Measurements from ENCODE around the gene RDH12. TPM values are rescaled to one million over a fixed set of nuclear protein-coding genes. Genes with fewer than 3 reads are reported as not detected.

Gene RDH12
- total and polyA plus RNA-seq, 2 donors: 0.24 to 3.4 TPM

DNA sequence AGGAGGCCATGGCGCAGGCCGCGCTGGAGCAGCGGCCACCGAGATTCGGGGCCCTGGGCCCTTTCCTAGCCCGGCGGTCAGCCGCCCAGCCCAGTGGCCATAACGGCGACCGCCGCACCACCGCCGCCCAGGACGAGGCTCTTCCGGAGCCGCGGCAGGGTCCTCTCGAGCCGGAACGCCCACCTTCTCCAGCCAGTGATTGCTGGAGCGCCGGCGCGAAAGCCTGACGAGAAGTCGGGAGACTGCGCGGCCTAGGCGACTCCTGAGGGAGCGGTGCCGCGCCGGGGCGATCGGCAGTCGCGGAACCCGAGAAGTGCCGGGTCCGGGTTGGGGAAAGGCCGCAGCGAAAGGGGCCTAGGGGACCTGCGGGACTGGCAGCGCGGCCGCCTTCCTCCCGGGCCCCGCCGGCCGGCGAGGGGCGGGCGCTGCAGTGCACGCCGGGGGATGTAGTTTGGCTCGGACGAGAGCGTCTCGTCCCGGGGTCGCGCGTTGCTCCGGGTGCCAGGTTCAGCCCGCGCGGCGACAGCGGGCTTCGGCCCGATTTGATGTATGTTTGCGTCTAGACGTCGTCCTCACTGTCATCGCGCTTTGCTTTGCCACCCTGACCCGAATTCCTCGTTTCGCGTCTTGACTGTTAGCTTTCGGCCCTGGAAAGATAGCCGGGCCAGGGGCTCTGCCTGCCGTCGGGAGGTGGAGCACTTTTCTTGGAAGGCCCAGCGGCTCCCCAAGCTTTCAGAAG lies 27.0 kb upstream of the RDH12 start, which contains the start of gene VTI1B:
Gene VTI1B, minus strand, starts transcription at position 153 of the 739 bp plus-strand sequence. Its CDS starts 143 bp downstream, at position 10.
- under 1% methylated on average over 87 of the region's 87 CpGs for WGBS
- Histone ChIP-seq H3K9me3 (ENCODE audit: control insufficient read depth in 2 of 2, insufficient read depth in 1 of 2, low read length in 1 of 2) (no peaks in the 10 kb centered on the region), H3K27ac (ENCODE audit: low read depth in 1 of 2, low read length in 1 of 2) (peak within 1 kb of the TSS; percentile 90 to 98), H3K4me1 (ENCODE audit: control insufficient read depth in 2 of 2, insufficient read depth in 2 of 2, low read length in 2 of 2) (peaks cover 6 to 21% of the 10 kb centered on the region in 2 donors), H3K27me3 (ENCODE audit: control insufficient read depth in 2 of 2, insufficient read depth in 1 of 2, low read length in 1 of 2) (no peaks in the 10 kb centered on the region), H3K36me3 (ENCODE audit: control insufficient read depth in 2 of 2, insufficient read depth in 2 of 2, low read length in 1 of 2) (peaks cover 10 to 13% of the 10 kb centered on the region in 2 donors), H3K4me3 (ENCODE audit: low read length in 2 of 2) (peak within 1 kb of the TSS; percentile 66 to 73)
- DNase-seq (ENCODE audit: low read depth in 6 of 9, low spot score in 9 of 9): peak; percentile 50 to 91 (median 78)

DNA sequence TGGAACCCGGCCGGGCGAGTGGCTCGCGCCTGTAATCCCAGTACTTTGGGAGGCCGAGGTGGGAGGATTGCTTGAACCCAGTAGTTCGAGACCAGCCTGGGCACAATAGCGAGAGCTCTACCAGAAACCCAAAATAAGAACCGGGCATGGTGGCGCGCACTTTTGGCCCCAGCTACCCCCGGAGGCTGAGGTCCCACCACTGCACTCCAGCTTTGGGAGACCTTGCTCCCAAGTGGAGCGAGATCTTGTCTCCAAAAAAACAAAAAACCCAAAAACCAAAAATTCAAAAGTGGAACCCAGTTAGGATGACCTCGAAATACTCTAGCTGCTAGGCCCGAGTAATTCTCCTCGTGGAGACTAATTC lies 26.5 kb upstream of the RDH12 start:
- peak overlapping the region; percentile 66 to 73 for H3K4me3 ChIP-seq (ENCODE audit: low read length in 2 of 2)
- H3K4me1 ChIP-seq (ENCODE audit: control insufficient read depth in 2 of 2, insufficient read depth in 2 of 2, low read length in 2 of 2): peaks cover 6 to 21% of the 10 kb centered on the region in 2 donors
- 51% methylated on average over 16 of the region's 16 CpGs for WGBS

DNA sequence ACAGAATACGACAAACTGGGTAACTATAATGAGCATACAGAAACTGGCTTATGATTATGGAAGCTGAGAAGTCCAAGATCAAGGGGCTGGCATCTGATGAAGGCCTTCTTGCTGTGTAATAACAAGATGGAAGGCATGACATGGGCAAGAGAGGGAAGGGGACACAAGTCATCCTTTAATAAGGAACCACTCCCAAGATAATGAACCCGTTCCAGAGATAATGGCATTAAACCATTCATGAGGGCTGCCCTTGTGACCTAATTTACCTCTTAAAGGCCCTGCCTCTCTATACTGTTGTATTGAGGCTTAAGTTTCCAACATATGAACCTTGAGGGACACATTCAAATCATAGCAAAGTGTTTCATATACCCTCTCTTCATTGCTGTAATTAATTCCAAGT lies 22.7 kb upstream of the RDH12 start:
- no peak for DNase-seq (ENCODE audit: low read depth in 6 of 9, low spot score in 9 of 9)
- peaks cover 0 to 5% of the 10 kb centered on the region in 2 donors for H3K4me1 ChIP-seq (ENCODE audit: control insufficient read depth in 2 of 2, insufficient read depth in 2 of 2, low read length in 2 of 2)
- H3K4me3 ChIP-seq (ENCODE audit: low read length in 2 of 2): no peak overlapping the region
- H3K36me3 ChIP-seq (ENCODE audit: control insufficient read depth in 2 of 2, insufficient read depth in 2 of 2, low read length in 1 of 2): peaks cover 12 to 42% of the 10 kb centered on the region in 2 donors
- WGBS: 99% methylated on average over 2 of the region's 2 CpGs
- no peaks in the 10 kb centered on the region for H3K9me3 ChIP-seq (ENCODE audit: control insufficient read depth in 2 of 2, insufficient read depth in 1 of 2, low read length in 1 of 2)
- no peak overlapping the region for H3K27ac ChIP-seq (ENCODE audit: low read depth in 1 of 2, low read length in 1 of 2)
- no peaks in the 10 kb centered on the region for H3K27me3 ChIP-seq (ENCODE audit: control insufficient read depth in 2 of 2, insufficient read depth in 1 of 2, low read length in 1 of 2)

More for the DNA sequence above, 26.5 kb upstream of the RDH12 start:
- Histone ChIP-seq H3K9me3 (ENCODE audit: control insufficient read depth in 2 of 2, insufficient read depth in 1 of 2, low read length in 1 of 2) (no peaks in the 10 kb centered on the region), H3K27me3 (ENCODE audit: control insufficient read depth in 2 of 2, insufficient read depth in 1 of 2, low read length in 1 of 2) (no peaks in the 10 kb centered on the region), H3K36me3 (ENCODE audit: control insufficient read depth in 2 of 2, insufficient read depth in 2 of 2, low read length in 1 of 2) (peaks cover 10 to 18% of the 10 kb centered on the region in 2 donors), H3K27ac (ENCODE audit: low read depth in 1 of 2, low read length in 1 of 2) (peak overlapping the region; percentile 28 to 98)
- DNase-seq (ENCODE audit: low read depth in 6 of 9, low spot score in 9 of 9): peak in 1 of 9 donors; percentile 17

DNA sequence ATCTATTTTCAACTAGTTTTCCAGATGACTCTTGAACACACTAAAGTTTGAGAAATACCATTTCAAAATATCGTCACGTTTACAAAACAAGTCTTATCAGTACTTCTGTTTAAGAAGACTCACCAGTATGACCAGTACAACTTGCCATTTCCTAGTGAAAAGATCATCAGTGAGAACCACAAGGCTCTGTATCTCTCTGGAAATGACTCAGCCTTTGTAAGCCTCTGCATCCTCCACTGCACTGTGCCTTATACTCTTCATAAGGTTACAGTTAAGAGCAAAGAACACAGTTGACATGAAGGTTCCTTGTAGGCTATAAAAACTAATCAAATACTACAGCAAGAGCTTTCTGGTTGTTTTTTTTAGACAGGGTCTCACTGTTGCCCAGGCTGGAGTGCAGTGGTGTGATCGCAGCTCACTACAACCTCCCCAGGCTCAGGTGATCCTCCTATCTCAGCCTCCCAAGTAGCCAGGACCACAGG lies 21.5 kb upstream of the RDH12 start:
- Histone ChIP-seq H3K27ac (ENCODE audit: low read depth in 1 of 2, low read length in 1 of 2) (no peak overlapping the region), H3K4me3 (ENCODE audit: low read length in 2 of 2) (no peak overlapping the region), H3K36me3 (ENCODE audit: control insufficient read depth in 2 of 2, insufficient read depth in 2 of 2, low read length in 1 of 2) (peaks cover 12 to 50% of the 10 kb centered on the region in 2 donors), H3K27me3 (ENCODE audit: control insufficient read depth in 2 of 2, insufficient read depth in 1 of 2, low read length in 1 of 2) (no peaks in the 10 kb centered on the region), H3K4me1 (ENCODE audit: control insufficient read depth in 2 of 2, insufficient read depth in 2 of 2, low read length in 2 of 2) (peaks cover 0 to 3% of the 10 kb centered on the region in 2 donors), H3K9me3 (ENCODE audit: control insufficient read depth in 2 of 2, insufficient read depth in 1 of 2, low read length in 1 of 2) (no peaks in the 10 kb centered on the region)
- no peak for DNase-seq (ENCODE audit: low read depth in 6 of 9, low spot score in 9 of 9)
- WGBS: 95% methylated on average over 3 of the region's 3 CpGs

DNA sequence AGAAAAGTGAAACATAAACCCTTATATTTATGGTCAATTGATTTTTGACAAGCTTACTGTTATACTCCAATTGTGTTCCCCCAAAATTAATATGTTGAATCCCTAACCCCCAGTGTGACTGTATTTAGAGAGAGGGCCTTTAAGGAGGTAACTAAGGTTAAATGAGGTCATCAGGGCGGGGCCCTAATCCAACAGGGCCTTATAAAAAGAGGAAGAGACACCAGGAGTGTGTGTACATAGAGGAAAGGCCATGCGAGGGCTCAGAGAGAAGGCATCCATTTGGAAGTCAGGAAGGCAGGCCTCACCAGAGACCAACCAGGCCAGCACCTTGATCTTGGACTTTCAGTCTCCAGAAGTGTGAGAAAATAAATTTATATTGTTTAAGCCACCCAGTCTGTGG lies 20.7 kb upstream of the RDH12 start:
- H3K4me3 ChIP-seq (ENCODE audit: low read length in 2 of 2): no peak overlapping the region
- no peak for DNase-seq (ENCODE audit: low read depth in 6 of 9, low spot score in 9 of 9)
- H3K9me3 ChIP-seq (ENCODE audit: control insufficient read depth in 2 of 2, insufficient read depth in 1 of 2, low read length in 1 of 2): no peaks in the 10 kb centered on the region
- no peaks in the 10 kb centered on the region for H3K27me3 ChIP-seq (ENCODE audit: control insufficient read depth in 2 of 2, insufficient read depth in 1 of 2, low read length in 1 of 2)
- H3K36me3 ChIP-seq (ENCODE audit: control insufficient read depth in 2 of 2, insufficient read depth in 2 of 2, low read length in 1 of 2): peaks cover 19 to 55% of the 10 kb centered on the region in 2 donors
- no peak overlapping the region for H3K27ac ChIP-seq (ENCODE audit: low read depth in 1 of 2, low read length in 1 of 2)
- WGBS: 97% methylated on average over 2 of the region's 2 CpGs
- no peaks in the 10 kb centered on the region for H3K4me1 ChIP-seq (ENCODE audit: control insufficient read depth in 2 of 2, insufficient read depth in 2 of 2, low read length in 2 of 2)

DNA sequence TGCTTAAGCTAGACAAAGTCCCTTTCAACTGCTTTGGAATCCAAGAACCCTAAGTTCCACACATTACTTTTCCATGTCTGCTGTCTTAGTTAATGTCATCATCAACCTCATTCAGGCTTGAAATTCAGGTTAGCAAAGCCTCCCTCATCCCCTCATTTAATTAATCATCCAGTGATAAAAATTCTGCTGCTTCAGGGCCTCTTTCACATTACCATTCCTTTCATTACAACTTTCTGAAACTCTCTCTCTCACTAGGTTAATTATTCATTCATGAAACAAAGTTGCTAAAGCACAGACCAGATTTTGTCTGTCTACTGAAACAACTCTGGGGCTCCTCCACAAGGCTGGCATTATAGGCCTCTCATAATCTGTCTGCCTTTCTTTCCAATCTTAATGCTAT lies 17.8 kb upstream of the RDH12 start:
- Histone ChIP-seq H3K36me3 (ENCODE audit: control insufficient read depth in 2 of 2, insufficient read depth in 2 of 2, low read length in 1 of 2) (peaks cover 26 to 61% of the 10 kb centered on the region in 2 donors), H3K27ac (ENCODE audit: low read depth in 1 of 2, low read length in 1 of 2) (no peak overlapping the region), H3K4me1 (ENCODE audit: control insufficient read depth in 2 of 2, insufficient read depth in 2 of 2, low read length in 2 of 2) (no peaks in the 10 kb centered on the region), H3K27me3 (ENCODE audit: control insufficient read depth in 2 of 2, insufficient read depth in 1 of 2, low read length in 1 of 2) (no peaks in the 10 kb centered on the region), H3K4me3 (ENCODE audit: low read length in 2 of 2) (no peak overlapping the region), H3K9me3 (ENCODE audit: control insufficient read depth in 2 of 2, insufficient read depth in 1 of 2, low read length in 1 of 2) (no peaks in the 10 kb centered on the region)
- no peak for DNase-seq (ENCODE audit: low read depth in 6 of 9, low spot score in 9 of 9)

DNA sequence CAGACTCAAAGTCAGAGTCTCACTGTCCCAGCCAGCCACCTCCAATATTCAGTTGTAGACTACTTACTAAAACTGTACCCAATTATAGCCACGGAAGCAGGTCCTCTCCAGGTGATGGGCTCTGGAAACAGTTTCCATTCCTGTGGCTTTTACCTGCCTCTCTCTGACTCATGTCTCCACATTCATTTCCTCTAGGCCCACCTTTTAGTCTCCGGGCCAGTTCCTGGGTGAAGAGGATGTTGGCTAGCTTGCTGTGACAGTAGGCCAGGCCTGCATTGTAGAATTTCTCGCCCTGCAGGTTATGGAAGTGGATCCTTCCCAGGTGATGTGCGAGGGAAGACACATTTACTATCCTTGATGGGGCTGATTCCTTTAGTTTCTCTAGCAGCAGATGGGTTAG lies 11.7 kb upstream of the RDH12 start:
- 98% methylated on average over 4 of the region's 4 CpGs for WGBS
- DNase-seq (ENCODE audit: low read depth in 6 of 9, low spot score in 9 of 9): no peak

DNA sequence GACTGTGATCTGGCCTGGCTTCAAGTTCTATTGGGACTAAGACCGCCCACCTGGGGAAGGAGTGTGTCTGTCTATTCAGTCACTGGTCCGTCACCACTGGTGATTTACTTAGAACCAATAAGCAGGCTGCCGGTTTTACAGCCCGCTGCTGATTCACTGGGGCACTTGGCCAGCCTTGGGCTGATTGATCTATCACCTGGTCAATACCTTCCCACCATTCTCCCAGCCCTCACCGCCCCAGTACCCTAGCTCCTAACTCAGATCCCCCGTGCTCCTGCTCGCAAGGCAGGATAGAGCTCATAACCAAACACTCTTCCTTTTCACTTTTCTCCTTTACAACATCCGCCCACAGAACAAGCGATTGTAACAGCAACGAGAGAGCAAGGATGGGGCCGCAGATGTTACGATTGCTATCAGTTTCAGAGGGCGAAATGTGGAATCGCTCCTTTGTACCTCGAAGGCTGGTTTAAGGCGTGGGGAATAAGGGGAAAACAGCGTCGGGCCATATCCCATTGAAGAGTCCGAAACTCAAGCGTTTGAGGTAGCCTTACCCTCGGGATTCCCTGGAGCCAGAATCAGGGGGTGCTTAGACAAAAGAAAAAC lies 6.8 kb upstream of the RDH12 start:
- peaks cover 4 to 14% of the 10 kb centered on the region in 2 donors for H3K4me1 ChIP-seq (ENCODE audit: control insufficient read depth in 2 of 2, insufficient read depth in 2 of 2, low read length in 2 of 2)
- no peaks in the 10 kb centered on the region for H3K9me3 ChIP-seq (ENCODE audit: control insufficient read depth in 2 of 2, insufficient read depth in 1 of 2, low read length in 1 of 2)
- H3K27me3 ChIP-seq (ENCODE audit: control insufficient read depth in 2 of 2, insufficient read depth in 1 of 2, low read length in 1 of 2): no peaks in the 10 kb centered on the region
- H3K27ac ChIP-seq (ENCODE audit: low read depth in 1 of 2, low read length in 1 of 2): peak overlapping the region; percentile 82 to 96
- H3K36me3 ChIP-seq (ENCODE audit: control insufficient read depth in 2 of 2, insufficient read depth in 2 of 2, low read length in 1 of 2): peaks cover 25 to 31% of the 10 kb centered on the region in 2 donors
- peak; percentile 37 to 77 (median 51) for DNase-seq (ENCODE audit: low read depth in 6 of 9, low spot score in 9 of 9)
- under 1% methylated on average over 21 of the region's 21 CpGs for WGBS
- H3K4me3 ChIP-seq (ENCODE audit: low read length in 2 of 2): peak overlapping the region; percentile 70 to 99

More for the DNA sequence above, 11.7 kb upstream of the RDH12 start:
- Histone ChIP-seq H3K36me3 (ENCODE audit: control insufficient read depth in 2 of 2, insufficient read depth in 2 of 2, low read length in 1 of 2) (peaks cover 58 to 67% of the 10 kb centered on the region in 2 donors), H3K27ac (ENCODE audit: low read depth in 1 of 2, low read length in 1 of 2) (no peak overlapping the region), H3K4me3 (ENCODE audit: low read length in 2 of 2) (no peak overlapping the region), H3K27me3 (ENCODE audit: control insufficient read depth in 2 of 2, insufficient read depth in 1 of 2, low read length in 1 of 2) (no peaks in the 10 kb centered on the region), H3K9me3 (ENCODE audit: control insufficient read depth in 2 of 2, insufficient read depth in 1 of 2, low read length in 1 of 2) (no peaks in the 10 kb centered on the region), H3K4me1 (ENCODE audit: control insufficient read depth in 2 of 2, insufficient read depth in 2 of 2, low read length in 2 of 2) (peaks cover 4 to 10% of the 10 kb centered on the region in 2 donors)

DNA sequence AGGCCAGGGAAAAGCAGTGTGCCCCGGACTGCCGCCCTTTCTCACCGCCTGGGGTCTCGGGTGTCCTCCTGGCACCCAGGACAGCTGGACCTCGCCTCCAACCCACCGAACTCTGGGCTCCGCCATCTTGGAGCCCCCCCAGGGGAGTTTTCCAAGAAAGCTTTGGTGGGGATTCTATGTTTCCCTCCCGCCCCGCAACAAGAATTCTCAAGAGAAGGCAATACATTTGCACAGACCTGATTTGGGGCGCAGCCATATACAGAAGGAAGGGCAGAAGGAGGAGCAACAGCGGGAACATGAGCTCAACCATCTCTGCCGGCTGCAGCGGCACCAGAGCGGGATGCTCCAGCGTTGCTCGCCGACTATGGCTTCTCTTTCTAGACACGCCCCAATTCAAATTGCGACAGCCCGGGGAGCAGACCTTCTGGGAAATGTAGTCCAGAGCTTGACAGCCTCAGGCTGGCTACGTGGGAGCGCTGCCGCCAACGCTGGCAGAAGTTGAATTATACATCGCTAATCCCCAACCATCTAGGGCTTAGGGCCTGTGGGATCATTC lies 6.2 kb upstream of the RDH12 start, which contains the start of gene RDH11:
Gene RDH11, minus strand, starts transcription at position 371 of the 556 bp plus-strand sequence. Its CDS starts 61 bp downstream, at position 310.
- Histone ChIP-seq H3K9me3 (ENCODE audit: control insufficient read depth in 2 of 2, insufficient read depth in 1 of 2, low read length in 1 of 2) (no peaks in the 10 kb centered on the region), H3K4me3 (ENCODE audit: low read length in 2 of 2) (peak within 1 kb of the TSS; percentile 70 to 99), H3K4me1 (ENCODE audit: control insufficient read depth in 2 of 2, insufficient read depth in 2 of 2, low read length in 2 of 2) (peaks cover 4 to 14% of the 10 kb centered on the region in 2 donors), H3K27me3 (ENCODE audit: control insufficient read depth in 2 of 2, insufficient read depth in 1 of 2, low read length in 1 of 2) (no peaks in the 10 kb centered on the region), H3K36me3 (ENCODE audit: control insufficient read depth in 2 of 2, insufficient read depth in 2 of 2, low read length in 1 of 2) (peaks cover 19 to 25% of the 10 kb centered on the region in 2 donors), H3K27ac (ENCODE audit: low read depth in 1 of 2, low read length in 1 of 2) (peak within 1 kb of the TSS; percentile 82 to 96)
- under 1% methylated on average over 25 of the region's 25 CpGs for WGBS
- peak; percentile 71 to 94 (median 83) for DNase-seq (ENCODE audit: low read depth in 6 of 9, low spot score in 9 of 9)
